Activated effector memory CD4-positive, alpha-beta T cell treated with anti-CD3 and anti-CD28 coated beads, Interleukin-2, amount 50 U/mL, for 16 hours (primary cell): ENCODE data around the gene POLN.
"Not testable (repeated sequence)": the region's sequence is repeated elsewhere in the genome, so short reads cannot be mapped to it uniquely, and the experiment has no call there.

ENCODE experiments used
- DNase-seq: peaks from one replicate; pipeline ENCODE4 v3.0.0-alpha.2; 2020

The POLN gene

DNA sequence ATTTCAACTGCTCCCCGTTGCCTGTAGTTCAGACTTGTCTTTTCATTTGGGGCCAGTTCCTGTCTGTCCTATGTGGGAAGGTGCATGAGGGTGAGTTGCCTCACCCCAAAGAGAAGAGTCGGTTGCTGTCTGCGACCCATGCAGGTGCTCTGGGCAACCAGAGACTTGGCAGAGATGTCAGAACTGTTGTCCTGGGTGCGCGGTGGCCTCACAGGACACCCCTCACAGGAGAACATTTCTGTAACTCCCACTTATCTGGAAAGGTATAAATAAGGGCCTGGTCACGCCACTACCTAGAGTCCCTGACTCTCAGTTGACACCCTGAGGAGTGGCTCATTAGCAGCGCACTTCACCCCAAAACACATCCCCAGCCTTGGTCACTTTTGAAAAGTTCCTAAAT lies 192.5 kb downstream of the POLN start:
- DNase-seq: peak; percentile 55

DNA sequence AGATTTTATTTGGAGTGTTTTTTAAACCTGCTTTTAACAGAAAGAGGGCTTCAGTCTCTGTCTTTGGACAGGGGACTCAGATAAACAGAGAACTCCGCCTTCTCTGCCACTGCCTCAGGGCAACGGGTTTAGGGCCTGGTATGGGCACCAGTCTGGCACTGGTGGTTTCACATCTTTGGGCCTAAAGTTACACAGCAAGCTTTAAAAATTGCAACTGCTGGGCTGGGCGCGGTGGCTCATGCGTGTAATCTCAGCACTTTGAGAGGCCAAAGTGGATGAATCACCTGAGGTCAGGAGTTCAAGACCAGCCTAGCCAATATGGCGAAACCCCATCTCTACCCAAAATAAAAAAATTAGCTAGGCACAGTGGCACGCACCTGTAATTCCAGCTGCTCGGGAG lies 193.1 kb downstream of the POLN start:
- no peak for DNase-seq

DNA sequence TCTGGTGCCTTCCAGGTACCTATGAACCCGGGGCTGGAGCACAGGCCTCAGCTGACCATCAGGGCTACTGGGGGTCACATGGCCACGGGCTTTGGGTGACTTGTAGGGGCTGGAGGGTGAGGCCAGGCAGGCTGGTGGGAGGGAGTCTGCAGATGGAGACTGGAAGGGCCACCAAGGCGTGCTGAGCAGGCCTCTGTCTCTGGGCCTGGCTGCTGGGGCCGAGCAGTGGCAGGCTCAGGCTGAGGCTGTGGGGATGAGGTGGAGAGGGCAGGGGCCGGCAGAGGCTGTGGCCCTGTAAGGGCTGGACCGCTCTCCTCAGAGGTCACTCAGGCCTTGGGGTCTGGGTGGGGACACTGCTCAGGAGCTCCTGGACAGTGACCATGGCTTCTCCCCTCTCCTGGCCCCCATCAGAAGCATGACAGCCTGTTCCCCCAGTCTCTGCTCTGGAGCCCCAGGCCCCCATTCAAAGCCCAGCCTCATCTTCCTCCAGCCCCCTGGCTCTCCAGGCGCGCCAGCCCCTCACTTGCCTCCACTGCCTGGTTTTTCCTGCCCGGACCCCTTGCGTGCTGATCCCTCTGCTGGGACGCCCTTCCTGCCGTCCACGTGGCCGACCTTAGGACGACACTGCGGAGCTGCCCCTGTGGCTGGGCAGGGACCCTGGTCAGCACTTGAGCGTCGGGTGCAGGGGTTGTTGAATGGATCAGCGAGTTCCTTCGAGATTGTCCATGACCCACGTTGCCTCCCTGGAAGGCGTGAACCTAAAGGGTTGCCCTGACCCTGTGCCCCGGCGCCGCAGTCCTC lies 193.9 kb downstream of the POLN start:
- DNase-seq: peak; percentile 55

DNA sequence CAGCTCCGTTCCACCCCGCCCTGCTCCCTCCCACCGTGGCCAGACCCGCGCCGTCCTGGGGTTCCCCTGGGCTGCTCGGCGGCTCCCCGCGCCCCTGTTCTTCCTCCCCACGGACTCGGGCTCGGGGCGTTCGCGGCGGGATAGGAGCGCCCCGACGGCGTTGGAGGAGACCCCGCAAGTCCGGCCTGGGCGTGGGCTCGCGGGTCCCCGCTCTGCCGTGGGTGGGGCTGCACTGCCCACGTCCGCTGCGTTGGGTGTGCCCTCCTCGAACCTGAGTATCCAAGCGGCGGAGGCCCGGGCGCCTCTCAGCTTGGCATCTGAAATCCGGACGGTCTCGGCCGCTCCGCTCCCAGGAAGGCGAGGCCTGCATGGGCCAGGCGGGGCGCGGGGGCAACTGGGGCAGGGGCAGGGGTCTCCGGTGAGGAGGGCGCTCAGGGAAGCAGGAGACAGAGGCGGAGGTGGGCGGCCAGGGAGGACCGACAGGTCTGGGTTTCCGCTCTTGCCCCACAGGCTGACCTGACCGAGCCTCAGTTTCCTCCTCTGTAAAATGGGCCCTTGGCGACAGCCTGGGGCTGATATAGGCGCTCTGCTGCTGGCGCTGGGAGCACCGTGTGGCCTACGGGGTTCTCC lies 194.8 kb downstream of the POLN start:
- DNase-seq: peak; percentile 57

- peak; percentile 57 for DNase-seq
Measured at GRCh38 chr4:2046031-2046961, 195.6 kb downstream of the POLN start.

DNA sequence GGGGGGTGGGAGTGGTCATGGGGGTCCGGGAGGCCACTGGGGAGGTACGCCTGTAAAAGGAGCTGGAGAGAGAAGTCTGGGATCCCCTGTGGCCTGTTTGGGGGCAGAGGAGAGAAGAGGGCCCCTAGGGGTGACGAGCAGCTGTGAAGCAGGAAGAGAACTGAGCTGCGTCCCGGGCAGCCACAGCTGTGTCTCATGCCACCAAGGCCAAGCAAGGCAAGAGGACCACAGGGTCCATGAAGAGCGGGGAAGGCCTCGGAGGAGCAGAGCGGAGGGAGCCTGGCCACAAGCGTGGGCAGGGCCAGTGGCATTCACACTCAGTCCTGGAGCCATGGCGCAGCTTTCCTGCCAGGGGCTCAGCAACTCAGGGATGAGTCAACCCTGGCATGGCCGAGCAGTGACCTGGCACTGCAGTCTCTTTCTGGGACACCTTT lies 196.4 kb downstream of the POLN start:
- peak; percentile 41 for DNase-seq

DNA sequence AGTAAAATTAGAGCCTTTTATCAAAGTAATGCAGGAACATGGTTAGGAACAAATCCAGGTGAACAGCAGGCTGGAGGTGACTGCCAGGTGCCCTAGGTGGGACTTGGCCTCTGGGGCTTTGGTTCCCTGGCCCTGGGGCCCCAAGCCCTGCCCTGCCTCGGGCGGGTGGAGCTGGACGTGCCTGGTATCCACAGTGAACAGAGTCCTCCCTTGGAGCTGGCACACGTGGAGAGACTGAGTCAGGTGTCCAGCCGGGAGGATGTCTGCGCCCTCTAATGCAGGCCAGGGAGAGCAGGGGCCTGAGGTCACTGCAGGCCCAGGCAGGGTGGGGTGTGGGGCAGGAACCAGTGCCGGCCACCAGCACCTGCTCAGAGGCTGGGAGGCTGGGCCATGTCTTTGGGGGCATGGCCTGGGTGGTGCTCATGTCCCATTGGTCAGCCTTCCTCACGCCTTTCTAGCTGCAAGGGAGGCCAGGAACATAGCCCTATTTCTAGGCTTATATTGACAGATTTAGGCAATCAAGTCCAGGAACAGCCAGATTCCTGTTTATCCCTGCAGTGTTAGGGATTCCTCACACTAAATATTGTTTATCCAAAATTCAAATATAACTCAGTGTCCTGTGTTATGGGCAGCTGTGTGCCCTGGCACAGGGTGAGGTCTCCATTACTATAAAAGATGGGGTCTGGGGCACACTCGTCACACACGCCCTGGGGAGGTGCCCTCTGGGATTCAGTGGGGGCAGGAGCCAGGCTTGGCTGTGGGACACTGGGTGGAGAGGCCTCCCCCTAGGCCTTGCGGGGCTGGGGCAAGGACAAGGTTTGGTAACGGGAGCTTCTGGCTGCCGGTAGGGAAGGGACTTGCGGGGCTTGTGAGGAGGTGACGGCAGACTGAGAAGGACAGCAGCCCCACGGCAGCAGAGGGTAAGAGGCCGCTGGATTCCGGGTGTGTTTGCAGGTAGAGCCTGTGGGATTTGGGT lies 197.1 kb downstream of the POLN start:
- peak; percentile 55 for DNase-seq

GRCh38 chr4:2044119-2044485 lies 197.8 kb downstream of the POLN start:
- DNase-seq: peak; percentile 59

DNA sequence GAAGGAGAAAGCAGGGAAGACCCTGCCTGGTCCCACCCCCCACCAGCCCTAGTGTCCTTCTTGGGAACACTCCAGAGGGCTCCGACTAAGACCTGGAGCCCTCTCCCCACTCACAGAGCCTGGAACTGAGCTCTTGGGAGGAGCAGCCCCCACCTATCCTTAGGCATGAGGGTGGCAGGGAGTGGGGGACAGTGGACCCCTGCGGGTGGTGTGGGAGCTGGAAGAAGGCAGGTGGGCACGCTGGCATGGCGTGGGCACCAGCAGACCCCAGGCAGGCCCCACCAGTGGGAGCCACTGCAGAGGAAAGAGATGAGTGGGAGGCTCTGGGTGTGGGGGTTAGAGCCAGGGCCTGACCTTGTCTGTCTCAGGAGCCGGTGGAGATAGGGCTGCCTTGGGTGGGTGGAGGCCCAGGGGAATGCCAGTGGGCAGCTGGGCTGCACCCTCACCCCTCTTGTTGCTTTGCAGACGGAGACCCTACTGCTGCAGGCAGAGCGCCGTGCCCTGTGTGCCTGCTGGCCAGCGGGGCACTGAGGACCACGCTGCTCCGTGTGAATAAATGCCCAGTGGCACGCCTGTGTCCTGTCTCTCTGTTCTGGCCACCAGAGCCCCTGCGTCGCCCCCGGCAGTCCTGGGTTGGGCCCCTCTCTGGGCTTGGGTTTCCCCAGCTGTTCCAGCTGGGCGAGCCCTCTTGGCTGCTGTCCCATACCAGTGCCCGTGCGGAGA lies 198.4 kb downstream of the POLN start:
- DNase-seq: no peak

GRCh38 chr4:2042947-2043395 lies 198.9 kb downstream of the POLN start:
- no peak for DNase-seq

DNA sequence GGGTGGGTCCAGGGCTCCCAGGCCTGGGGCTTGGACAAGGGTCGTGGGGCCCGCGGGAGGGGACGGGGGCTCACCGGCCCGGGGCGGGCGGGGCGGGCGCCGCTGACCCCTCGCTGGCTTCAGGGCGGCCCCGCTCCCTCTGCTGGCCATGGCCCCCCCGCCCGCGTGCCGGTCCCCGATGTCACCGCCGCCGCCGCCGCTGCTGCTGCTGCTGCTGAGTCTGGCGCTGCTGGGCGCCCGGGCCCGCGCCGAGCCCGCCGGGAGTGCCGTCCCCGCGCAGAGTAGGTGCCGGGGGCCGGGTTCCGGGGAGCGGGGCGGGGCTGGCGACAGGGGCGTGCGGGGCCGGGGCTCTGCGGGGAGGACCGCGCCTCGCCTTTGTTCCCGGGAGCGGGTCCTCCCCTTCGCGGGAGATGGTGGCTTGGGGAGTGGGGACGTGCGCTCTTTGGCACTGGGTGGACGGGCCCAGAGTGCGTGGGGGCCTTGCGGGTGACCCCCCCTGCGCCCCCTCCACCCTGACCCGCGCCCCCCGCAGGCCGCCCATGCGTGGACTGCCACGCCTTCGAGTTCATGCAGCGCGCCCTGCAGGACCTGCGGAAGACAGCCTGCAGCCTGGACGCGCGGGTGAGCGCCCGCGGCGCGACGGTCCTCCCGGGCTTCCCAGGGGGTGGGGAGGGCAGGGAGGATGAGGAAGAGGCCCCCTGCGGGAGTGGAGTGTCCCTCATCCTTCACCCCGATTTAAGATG lies 199.5 kb downstream of the POLN start:
- DNase-seq: peak; percentile 77

DNA sequence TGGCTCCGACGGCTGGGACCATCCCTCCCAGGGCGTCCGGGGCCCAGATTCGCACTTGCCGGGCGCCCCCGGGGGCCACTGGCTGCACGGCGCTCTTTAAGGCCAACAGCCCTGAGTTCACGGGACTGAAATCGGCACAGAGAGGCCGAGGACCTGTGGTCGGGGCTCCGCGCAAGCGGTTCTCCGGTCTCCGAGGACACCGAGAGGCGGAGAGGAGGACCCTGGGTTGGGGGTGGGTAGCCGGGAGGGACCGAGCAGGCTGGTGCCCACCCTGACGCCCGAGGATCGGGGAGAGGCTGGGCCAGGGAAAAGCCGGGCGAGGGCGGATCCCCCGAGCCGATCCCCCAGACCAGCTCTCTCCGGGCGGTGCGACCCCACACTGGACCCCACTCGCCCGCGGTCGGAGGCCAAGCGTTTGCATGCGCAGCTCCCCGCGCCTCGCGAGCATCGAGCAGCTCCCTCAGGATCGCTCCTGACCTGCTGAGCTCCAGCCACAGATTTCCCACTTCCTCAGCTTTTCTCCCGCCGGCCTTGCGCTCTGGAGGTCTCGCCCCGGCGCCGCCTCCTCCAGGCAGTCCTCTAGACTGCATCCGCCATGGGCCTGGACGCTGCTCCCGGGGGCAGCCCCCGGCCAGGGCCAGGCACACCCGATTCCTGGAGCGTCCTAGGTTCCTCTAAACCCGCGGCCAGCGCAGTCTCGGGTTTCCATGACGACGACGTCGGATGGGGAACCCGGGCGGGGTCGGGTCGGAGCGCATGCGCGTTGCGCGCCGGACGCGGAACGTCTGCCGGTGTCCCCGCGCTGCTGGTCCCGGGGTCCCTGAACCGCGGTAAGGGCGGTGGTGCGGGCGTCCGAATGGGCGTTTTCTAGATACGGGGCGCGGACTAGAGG lies 200.4 kb downstream of the POLN start:
- peak; percentile 94 for DNase-seq

DNA sequence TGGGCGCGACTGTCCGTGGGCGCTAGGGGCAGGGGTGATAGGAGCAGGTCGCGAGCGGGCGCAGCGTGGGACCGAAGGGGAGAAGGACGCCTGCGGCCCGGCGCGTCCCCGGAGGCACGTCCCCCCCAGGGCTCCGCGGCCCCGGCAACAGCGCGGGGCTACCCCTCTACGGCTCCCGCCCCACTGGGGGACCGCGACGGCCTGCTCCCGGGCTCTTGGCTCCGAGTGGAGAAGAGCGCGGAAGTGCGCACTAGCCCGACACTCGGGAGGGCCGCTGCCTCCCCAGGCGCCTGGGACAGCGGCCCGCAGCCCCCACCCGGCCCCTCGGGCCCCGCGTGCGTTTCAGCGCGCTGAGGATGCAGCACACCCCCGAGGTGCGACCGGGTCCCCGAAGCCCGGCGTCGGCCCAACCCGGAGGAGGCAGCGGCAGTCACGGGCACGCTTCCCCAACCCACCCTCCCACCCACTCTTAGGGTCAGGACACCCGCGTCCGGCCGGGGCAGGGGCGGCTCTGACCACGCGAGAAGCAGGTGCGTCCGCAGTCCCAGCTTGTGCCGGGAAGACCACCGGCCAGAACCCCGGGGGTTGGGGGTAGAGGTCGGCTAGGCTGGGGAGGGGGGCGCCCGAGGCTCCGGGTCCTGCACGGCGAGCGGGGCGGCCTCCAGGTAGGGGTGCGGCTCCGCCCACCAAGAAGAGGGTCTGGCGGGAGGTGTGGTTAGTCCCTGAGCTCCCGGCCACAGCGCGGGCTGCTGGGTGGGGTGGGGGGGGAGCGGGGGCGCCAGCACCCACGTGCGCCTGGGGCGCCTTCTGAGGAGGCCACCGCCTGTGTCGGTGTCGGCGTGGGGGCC lies 201.3 kb downstream of the POLN start:
- no peak for DNase-seq

GRCh38 chr4:2036866-2037265 lies 205.1 kb downstream of the POLN start:
- DNase-seq: no peak

DNA sequence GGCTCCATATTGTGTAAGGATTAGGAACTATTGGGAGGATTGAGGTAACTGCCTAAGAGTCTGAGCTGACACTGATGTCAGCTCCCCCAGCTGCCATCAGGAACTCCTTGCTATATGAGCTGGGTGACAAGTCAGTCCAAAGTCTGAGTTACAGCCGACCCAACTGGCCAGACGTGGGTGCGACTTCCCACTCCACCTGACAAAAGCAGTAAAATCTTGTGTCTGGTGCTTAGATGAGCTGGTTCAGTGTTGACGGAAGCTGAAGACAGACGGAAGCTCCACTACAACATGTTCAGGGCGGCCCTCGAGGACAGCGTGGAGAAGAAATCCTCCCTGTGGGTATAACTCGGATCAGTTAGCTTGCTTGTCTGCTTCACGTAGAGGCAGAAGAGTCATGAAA lies 205.6 kb downstream of the POLN start:
- DNase-seq: no peak

DNA sequence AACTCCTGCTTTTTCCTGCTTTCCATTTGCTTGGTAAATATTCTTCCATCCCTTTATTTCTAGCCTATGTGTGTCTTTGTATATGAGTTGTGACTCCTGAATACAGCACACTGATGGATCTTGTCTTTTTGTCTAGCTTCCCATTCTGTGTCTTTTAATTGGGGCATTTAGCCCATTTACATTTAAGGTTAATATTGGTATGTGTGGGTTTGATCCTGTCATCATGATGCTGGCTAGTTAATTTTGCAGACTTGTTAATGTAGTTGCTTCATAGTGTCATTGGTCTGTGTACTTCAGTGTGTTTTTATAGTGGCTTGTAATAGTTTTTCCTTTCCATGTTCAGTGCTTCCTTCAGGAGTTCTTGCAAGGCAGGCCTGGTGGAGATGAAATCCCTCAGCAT lies 210.8 kb downstream of the POLN start:
- DNase-seq: not testable (repeated sequence)

- not testable (repeated sequence) for DNase-seq
Measured at GRCh38 chr4:2027120-2027519, 214.8 kb downstream of the POLN start.

- DNase-seq: no peak
Measured at GRCh38 chr4:2025817-2026216, 216.1 kb downstream of the POLN start.

GRCh38 chr4:2024683-2025082 lies 217.2 kb downstream of the POLN start:
- no peak for DNase-seq
